ENCODE results near the gene CUL4A.

Gene CUL4A

DNA sequence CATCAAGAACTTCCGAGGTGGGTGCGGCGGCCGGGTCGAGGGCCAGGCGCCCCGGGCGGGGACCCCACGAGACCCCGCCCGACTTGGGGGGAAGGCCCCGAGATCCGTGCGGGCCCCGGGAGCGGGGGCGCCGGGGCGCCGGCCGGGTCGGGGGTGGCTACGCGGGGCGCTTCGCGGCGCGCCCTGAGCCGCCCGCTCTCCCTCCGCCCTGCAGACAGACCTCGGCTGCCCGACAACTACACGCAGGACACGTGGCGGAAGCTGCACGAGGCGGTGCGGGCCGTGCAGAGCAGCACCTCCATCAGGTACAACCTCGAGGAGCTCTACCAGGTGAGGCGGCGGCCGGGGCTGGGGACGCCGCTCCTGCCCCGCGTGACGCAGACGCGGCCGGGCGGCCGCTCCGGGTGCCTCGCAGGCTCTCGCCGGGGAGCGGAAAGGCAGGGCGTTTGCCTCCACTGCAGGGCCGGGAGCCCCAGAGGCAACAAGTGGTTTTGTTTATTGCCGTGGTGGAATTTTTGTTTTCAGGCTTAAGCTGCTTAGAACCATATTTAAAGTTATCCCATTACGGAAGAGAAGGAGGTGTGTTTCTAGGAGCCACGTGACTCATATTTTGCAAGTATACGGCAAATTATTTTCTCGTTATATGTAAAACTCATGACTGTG, 477 bp downstream of the CUL4A start:
- peaks cover 87% of the 10 kb centered on the region for H3K79me2 ChIP-seq (ENCODE audit: insufficient read depth, low read length)
- H3F3A ChIP-seq (ENCODE audit: insufficient read depth) = peaks cover 10% of the 10 kb centered on the region
- H3K27ac ChIP-seq (ENCODE audit: low read depth, low read length) = peak overlapping the region; percentile 89
- no peaks in the 10 kb centered on the region for H3K9me2 ChIP-seq (replicated peaks; ENCODE audit: insufficient read depth, low read length)
- no peak overlapping the region for H2AFZ ChIP-seq (ENCODE audit: low read depth, low read length, severe bottlenecking)
- H3K36me3 ChIP-seq (ENCODE audit: low read length) = peaks cover 6% of the 10 kb centered on the region; the same call in 1 of the 2 replicates
- H3K4me2 ChIP-seq (ENCODE audit: low read depth, low read length, poor library complexity, severe bottlenecking) = peak overlapping the region; percentile 93
- peak overlapping the region; percentile 92 for H3K9ac ChIP-seq (ENCODE audit: low read length)
- H3K27me3 ChIP-seq (ENCODE audit: low read length) = no peaks in the 10 kb centered on the region
- H3K9me3 ChIP-seq (ENCODE audit: insufficient read depth, low read length) = no peaks in the 10 kb centered on the region
- peak overlapping the region; percentile 74 for H3K4me3 ChIP-seq (ENCODE audit: insufficient read depth, low read length, poor library complexity, severe bottlenecking)
- H4K20me1 ChIP-seq (ENCODE audit: low read depth, low read length) = peaks cover 15% of the 10 kb centered on the region; the same call in 1 of the 2 replicates
- TF ChIP-seq, protein P1, sequence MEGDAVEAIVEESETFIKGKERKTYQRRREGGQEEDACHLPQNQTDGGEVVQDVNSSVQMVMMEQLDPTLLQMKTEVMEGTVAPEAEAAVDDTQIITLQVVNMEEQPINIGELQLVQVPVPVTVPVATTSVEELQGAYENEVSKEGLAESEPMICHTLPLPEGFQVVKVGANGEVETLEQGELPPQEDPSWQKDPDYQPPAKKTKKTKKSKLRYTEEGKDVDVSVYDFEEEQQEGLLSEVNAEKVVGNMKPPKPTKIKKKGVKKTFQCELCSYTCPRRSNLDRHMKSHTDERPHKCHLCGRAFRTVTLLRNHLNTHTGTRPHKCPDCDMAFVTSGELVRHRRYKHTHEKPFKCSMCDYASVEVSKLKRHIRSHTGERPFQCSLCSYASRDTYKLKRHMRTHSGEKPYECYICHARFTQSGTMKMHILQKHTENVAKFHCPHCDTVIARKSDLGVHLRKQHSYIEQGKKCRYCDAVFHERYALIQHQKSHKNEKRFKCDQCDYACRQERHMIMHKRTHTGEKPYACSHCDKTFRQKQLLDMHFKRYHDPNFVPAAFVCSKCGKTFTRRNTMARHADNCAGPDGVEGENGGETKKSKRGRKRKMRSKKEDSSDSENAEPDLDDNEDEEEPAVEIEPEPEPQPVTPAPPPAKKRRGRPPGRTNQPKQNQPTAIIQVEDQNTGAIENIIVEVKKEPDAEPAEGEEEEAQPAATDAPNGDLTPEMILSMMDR (IDR thresholded peaks at IDR 0.05; ENCODE audit: insufficient read depth, low read length, poor library complexity, severe bottlenecking) = no peak
- no peak for TF ChIP-seq EZH2phosphoT487 (conservative IDR thresholded peaks at IDR 0.05; ENCODE audit: low read length)

DNA sequence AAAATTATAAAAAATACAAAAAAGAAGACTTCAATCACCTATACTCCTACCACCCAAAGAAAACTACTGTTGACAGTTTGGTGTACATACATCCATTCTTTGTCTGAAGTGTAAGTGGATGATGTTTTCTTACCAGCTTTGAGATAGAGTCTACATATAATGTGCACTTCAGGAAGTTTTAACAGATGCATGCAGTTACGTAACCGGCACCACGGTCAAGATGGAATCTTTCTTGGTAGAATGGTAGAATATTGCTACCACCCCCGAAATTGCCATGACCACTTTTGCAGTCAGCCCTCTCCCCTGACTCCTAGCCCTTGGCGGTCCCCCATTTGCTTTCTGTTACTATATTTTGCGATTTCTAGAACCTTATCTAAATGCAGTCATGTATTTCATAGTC, 1.4 kb downstream of the CUL4A start:
- peak overlapping the region; percentile 92; the same call in 1 of the 2 replicates for H3K9ac ChIP-seq (ENCODE audit: low read length)
- no peak overlapping the region; the same call in 1 of the 2 replicates for H3K27ac ChIP-seq (ENCODE audit: low read depth, low read length)

DNA sequence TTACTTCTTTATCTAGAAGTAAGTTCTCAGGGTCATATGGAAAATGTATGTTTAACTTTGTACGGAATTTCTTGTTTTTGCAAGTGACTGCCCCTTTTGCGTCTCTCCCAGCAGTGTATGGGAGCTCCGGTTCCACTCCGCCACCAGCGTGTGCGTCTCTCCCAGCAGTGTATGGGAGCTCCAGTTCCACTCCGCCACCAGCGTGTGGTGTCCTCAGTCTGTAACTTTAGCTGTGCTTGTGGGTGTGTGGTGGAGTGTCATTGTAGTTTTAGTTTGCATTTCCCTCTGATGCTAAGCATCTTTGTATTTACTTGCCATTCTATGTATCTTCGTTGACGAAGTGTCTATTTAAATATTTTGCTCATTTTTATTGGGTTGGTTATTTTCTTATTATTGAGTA, 2.4 kb downstream of the CUL4A start:
- Histone ChIP-seq H3K9ac (ENCODE audit: low read length) (no peak overlapping the region), H3K36me3 (ENCODE audit: low read length) (peaks cover 6% of the 10 kb centered on the region; the same call in 1 of the 2 replicates), H3K27ac (ENCODE audit: low read depth, low read length) (no peak overlapping the region), H3K79me2 (ENCODE audit: insufficient read depth, low read length) (peaks cover 87% of the 10 kb centered on the region), H4K20me1 (ENCODE audit: low read depth, low read length) (peaks cover 15% of the 10 kb centered on the region; the same call in 1 of the 2 replicates), H3K27me3 (ENCODE audit: low read length) (no peaks in the 10 kb centered on the region), H3K9me3 (ENCODE audit: insufficient read depth, low read length) (no peaks in the 10 kb centered on the region), H3K4me3 (ENCODE audit: insufficient read depth, low read length, poor library complexity, severe bottlenecking) (no peak overlapping the region), H3K4me2 (ENCODE audit: low read depth, low read length, poor library complexity, severe bottlenecking) (no peak overlapping the region), H2AFZ (ENCODE audit: low read depth, low read length, severe bottlenecking) (no peak overlapping the region), H3K9me2 (replicated peaks; ENCODE audit: insufficient read depth, low read length) (no peaks in the 10 kb centered on the region), H3F3A (ENCODE audit: insufficient read depth) (peaks cover 14% of the 10 kb centered on the region)
- TF ChIP-seq, protein P1 (IDR thresholded peaks at IDR 0.05; ENCODE audit: insufficient read depth, low read length, poor library complexity, severe bottlenecking) = no peak
- no peak for TF ChIP-seq EZH2phosphoT487 (conservative IDR thresholded peaks at IDR 0.05; ENCODE audit: low read length)

More for the DNA sequence above, 1.4 kb downstream of the CUL4A start:
- H3K79me2 ChIP-seq (ENCODE audit: insufficient read depth, low read length) = peaks cover 87% of the 10 kb centered on the region
- TF ChIP-seq, protein P1 (IDR thresholded peaks at IDR 0.05; ENCODE audit: insufficient read depth, low read length, poor library complexity, severe bottlenecking) = no peak
- no peak for TF ChIP-seq EZH2phosphoT487 (conservative IDR thresholded peaks at IDR 0.05; ENCODE audit: low read length)
- H2AFZ ChIP-seq (ENCODE audit: low read depth, low read length, severe bottlenecking) = no peak overlapping the region
- no peaks in the 10 kb centered on the region for H3K9me3 ChIP-seq (ENCODE audit: insufficient read depth, low read length)
- peaks cover 10% of the 10 kb centered on the region for H3F3A ChIP-seq (ENCODE audit: insufficient read depth)
- peaks cover 6% of the 10 kb centered on the region; the same call in 1 of the 2 replicates for H3K36me3 ChIP-seq (ENCODE audit: low read length)
- H3K4me2 ChIP-seq (ENCODE audit: low read depth, low read length, poor library complexity, severe bottlenecking) = peak overlapping the region; percentile 93
- peaks cover 15% of the 10 kb centered on the region; the same call in 1 of the 2 replicates for H4K20me1 ChIP-seq (ENCODE audit: low read depth, low read length)
- H3K4me3 ChIP-seq (ENCODE audit: insufficient read depth, low read length, poor library complexity, severe bottlenecking) = peak overlapping the region; percentile 74
- H3K27me3 ChIP-seq (ENCODE audit: low read length) = no peaks in the 10 kb centered on the region
- no peaks in the 10 kb centered on the region for H3K9me2 ChIP-seq (replicated peaks; ENCODE audit: insufficient read depth, low read length)

Data from SU-DHL-6 (cell line).